Parathyroid adenoma (tissue), 2 donors: ENCODE data around the gene SV2B.

ENCODE experiments used
- H2AFZ ChIP-seq: fragments of 300-600 bp; sonication (generic); one replicate; pipeline ENCODE4 v1.7.0; 2017; ENCODE audit warnings: antibody characterized with exemption, mild to moderate bottlenecking
- H3K27ac ChIP-seq: fragments of 300-600 bp; sonication (generic); one replicate; pipeline ENCODE4 v1.7.0; 2017
- H3K27me3 ChIP-seq: fragments of 300-600 bp; sonication (generic); one replicate; pipeline ENCODE4 v1.7.0; 2017; ENCODE audit warnings: low read length; ENCODE audit not compliant: control insufficient read depth, insufficient read depth
- H3K36me3 ChIP-seq: fragments of 300-600 bp; sonication (generic); one replicate; pipeline ENCODE4 v1.7.0; 2017; ENCODE audit warnings: low read length; ENCODE audit not compliant: control insufficient read depth, insufficient read depth
- H3K4me1 ChIP-seq: fragments of 300-600 bp; sonication (generic); one replicate; pipeline ENCODE4 v1.7.0; 2017; ENCODE audit warnings: control low read depth
- H3K4me2 ChIP-seq: fragments of 300-600 bp; sonication (generic); one replicate; pipeline ENCODE4 v1.7.0; 2017; ENCODE audit warnings: low read length
- H3K4me3 ChIP-seq: fragments of 300-600 bp; sonication (generic); one replicate; pipeline ENCODE4 v1.7.0; 2017; ENCODE audit warnings: low read depth, low read length
- H3K79me2 ChIP-seq: fragments of 300-600 bp; sonication (generic); one replicate; pipeline ENCODE4 v1.7.0; 2017; ENCODE audit warnings: control low read depth
- H3K9ac ChIP-seq: fragments of 300-600 bp; sonication (generic); one replicate; pipeline ENCODE4 v1.7.0; 2017; ENCODE audit warnings: mild to moderate bottlenecking
- H3K9me3 ChIP-seq: fragments of 300-600 bp; sonication (generic); one replicate; pipeline ENCODE4 v1.7.0; 2017; ENCODE audit warnings: low read length; ENCODE audit not compliant: control insufficient read depth
- TF ChIP-seq, protein P1 (sequence below): fragments of 300-600 bp; sonication (generic); IDR thresholded peaks from one replicate; pipeline ENCODE4 v1.7.0; 2017; ENCODE audit warnings: antibody characterized with exemption, mild to moderate bottlenecking
- donor health status: primary hyperparathyroidism.

Gene SV2B

DNA sequence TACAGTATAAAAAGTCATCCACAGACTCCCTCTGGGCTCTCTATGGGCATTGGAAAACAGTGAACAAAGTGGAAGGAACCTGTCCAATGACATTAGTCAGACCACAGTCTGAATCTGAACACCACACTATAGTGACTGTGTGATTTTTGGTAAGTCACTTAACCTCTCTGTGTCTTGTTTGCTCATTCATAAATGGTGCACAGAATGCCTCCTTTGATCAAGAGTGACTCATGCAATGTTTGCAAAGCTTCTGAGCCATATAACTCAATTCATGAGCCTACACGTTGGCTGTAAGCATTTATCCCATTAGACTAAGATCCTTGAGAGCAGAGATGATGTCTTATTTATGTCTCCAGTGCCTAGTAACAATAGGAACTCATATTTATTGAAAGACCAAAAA is 46.7 kb downstream of the SV2B start:
- no peaks in the 10 kb centered on the region for H3K27me3 ChIP-seq
- H3K4me3 ChIP-seq, result no peak overlapping the region
- TF ChIP-seq, protein P1, sequence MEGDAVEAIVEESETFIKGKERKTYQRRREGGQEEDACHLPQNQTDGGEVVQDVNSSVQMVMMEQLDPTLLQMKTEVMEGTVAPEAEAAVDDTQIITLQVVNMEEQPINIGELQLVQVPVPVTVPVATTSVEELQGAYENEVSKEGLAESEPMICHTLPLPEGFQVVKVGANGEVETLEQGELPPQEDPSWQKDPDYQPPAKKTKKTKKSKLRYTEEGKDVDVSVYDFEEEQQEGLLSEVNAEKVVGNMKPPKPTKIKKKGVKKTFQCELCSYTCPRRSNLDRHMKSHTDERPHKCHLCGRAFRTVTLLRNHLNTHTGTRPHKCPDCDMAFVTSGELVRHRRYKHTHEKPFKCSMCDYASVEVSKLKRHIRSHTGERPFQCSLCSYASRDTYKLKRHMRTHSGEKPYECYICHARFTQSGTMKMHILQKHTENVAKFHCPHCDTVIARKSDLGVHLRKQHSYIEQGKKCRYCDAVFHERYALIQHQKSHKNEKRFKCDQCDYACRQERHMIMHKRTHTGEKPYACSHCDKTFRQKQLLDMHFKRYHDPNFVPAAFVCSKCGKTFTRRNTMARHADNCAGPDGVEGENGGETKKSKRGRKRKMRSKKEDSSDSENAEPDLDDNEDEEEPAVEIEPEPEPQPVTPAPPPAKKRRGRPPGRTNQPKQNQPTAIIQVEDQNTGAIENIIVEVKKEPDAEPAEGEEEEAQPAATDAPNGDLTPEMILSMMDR, result no peak
- no peak overlapping the region for H3K4me2 ChIP-seq
- H3K4me1 ChIP-seq, result no peaks in the 10 kb centered on the region
- no peak overlapping the region for H2AFZ ChIP-seq
- H3K27ac ChIP-seq, result no peak overlapping the region
- H3K9me3 ChIP-seq, result no peaks in the 10 kb centered on the region
- no peaks in the 10 kb centered on the region for H3K36me3 ChIP-seq
- H3K79me2 ChIP-seq, result no peaks in the 10 kb centered on the region
- H3K9ac ChIP-seq, result no peak overlapping the region

DNA sequence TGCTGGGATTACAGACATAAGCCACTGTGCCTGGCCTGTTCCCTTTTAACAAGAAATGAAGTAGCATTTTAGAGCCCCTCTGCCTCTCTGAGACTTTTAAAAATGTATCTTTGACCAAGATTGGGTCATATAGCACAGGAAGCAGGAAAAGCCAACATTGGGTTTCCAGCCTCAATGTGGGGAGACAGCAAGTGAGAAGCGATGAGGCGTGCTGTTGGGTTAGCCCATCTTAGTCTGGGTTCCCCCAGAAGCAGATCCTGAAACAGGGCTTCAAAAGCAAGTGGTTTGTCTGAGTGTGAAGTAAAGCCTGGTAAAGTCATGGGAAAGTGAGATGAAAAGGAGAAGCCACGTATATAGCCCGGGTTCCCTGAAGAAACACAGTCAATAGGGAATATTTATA is 48.2 kb downstream of the SV2B start:
- Histone ChIP-seq H3K36me3 (no peaks in the 10 kb centered on the region), H2AFZ (no peak overlapping the region), H3K9ac (no peak overlapping the region), H3K4me2 (no peak overlapping the region), H3K9me3 (no peaks in the 10 kb centered on the region), H3K4me1 (no peaks in the 10 kb centered on the region), H3K27me3 (no peaks in the 10 kb centered on the region), H3K79me2 (no peaks in the 10 kb centered on the region), H3K4me3 (no peak overlapping the region), H3K27ac (no peak overlapping the region)
- TF ChIP-seq, protein P1, result no peak

DNA sequence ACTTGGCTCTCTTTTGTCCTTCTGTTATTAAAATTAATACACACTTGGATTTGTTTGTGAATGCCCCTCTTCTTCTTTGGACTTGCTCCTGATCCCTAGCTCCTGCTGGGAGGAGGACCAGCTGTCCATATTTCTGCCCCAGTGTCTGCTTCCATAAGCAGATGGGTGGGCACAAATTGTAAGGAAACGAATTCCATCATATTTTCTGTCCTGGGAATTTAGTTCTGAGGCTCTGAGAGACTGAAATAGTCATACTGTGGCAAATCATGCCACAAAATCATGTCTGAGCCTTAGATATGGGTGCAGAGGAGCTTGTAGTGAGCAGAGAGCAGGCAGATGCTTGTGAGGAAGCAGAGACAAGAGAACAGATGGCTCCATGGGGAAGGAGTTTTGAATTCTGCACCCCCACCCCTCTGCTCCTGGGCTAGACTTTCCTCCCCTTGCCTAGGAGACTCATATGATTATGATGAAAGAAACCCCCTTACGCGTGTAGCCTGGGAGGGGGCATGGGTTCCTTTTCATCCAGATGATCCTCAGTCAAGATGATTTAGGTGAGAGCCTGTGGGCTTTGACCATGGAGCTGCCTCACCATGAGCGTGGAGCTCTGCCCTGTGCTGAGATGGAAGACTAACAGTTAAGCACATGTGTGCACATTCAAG is 50.6 kb downstream of the SV2B start:
- Histone ChIP-seq H3K9me3 (no peaks in the 10 kb centered on the region), H3K4me2 (no peak overlapping the region), H3K27me3 (no peaks in the 10 kb centered on the region), H3K36me3 (no peaks in the 10 kb centered on the region), H3K27ac (no peak overlapping the region), H3K9ac (no peak overlapping the region), H2AFZ (no peak overlapping the region), H3K4me1 (no peaks in the 10 kb centered on the region), H3K79me2 (no peaks in the 10 kb centered on the region), H3K4me3 (no peak overlapping the region)
- TF ChIP-seq, protein P1, result no peak

DNA sequence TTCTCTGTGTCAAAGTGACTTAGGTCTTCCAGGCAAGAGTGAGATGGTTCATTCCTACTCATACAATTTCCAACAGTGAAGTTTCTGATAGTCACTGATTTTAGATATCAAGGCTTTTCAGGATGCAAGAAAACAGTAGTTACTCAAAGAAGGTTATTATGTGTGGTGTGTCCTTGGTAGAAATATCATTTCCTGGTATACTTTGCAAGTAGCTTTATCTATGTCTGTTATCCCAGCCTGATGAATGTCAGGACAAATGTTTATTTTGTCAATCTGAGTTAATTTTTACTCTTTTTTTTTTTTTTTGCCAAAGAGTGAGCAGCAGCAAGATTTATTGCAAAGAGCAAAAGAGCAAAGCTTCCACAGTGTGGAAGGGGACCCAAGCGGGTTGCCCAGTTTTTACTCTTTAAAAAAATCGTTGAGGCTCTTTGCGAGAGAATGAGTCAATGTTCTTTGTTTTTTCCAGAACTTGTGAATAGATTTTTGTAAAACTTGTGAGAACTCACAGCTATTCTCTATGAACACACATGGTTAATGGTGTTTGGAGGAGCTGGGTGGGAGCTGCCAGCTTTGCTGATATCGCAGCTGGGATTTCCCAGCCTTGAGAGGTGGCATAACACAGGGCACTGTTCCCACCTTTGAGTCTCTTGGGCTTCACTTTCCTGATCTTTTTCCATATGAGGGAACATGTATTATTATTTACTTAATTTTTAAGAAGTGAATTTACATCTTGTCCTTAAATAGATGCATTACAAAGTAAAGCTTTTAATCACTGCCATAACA is 51.9 kb downstream of the SV2B start:
- Histone ChIP-seq H3K9ac (no peak overlapping the region), H2AFZ (no peak overlapping the region), H3K27me3 (no peaks in the 10 kb centered on the region), H3K4me3 (no peak overlapping the region), H3K4me2 (no peak overlapping the region), H3K79me2 (no peaks in the 10 kb centered on the region), H3K36me3 (no peaks in the 10 kb centered on the region), H3K9me3 (no peaks in the 10 kb centered on the region), H3K27ac (no peak overlapping the region), H3K4me1 (no peaks in the 10 kb centered on the region)
- TF ChIP-seq, protein P1, result no peak
